GM19463 (cell line): ENCODE data around the gene BCORL1.

Experiments
- ATAC-seq: cut with Tn5 transposase; IDR thresholded peaks from one replicate; pipeline ENCODE4 v1.9.1; 2021; ENCODE audit warnings: mild to moderate bottlenecking, moderate library complexity; ENCODE audit not compliant: unreplicated experiment

The BCORL1 gene

GRCh38 chrX:130058652-130059051 lies 76.2 kb downstream of the BCORL1 start:
- ATAC-seq, result no peak

- ATAC-seq, result peak; percentile 85
These were observed 78.0 kb downstream of the BCORL1 start for GRCh38 chrX:130060122-130061069.

GRCh38 chrX:130066975-130067615 lies 84.7 kb downstream of the BCORL1 start:
- ATAC-seq, result no peak

- no peak for ATAC-seq
These were observed 89.3 kb downstream of the BCORL1 start for GRCh38 chrX:130071611-130072344.

GRCh38 chrX:130072345-130072740 lies 89.9 kb downstream of the BCORL1 start:
- ATAC-seq, result no peak

- ATAC-seq, result no peak
These were observed 93.3 kb downstream of the BCORL1 start for GRCh38 chrX:130075777-130076176.

- no peak for ATAC-seq
These were observed 97.5 kb downstream of the BCORL1 start for GRCh38 chrX:130079824-130080406.

GRCh38 chrX:130080791-130081367 lies 98.4 kb downstream of the BCORL1 start:
- no peak for ATAC-seq

GRCh38 chrX:130081421-130082045 lies 99.1 kb downstream of the BCORL1 start:
- no peak for ATAC-seq

- peak; percentile 55 for ATAC-seq
These were observed 100.0 kb downstream of the BCORL1 start for GRCh38 chrX:130082244-130083106.

- ATAC-seq, result no peak
These were observed 100.7 kb downstream of the BCORL1 start for GRCh38 chrX:130083107-130083490.

- peak; percentile 20 for ATAC-seq
These were observed 101.4 kb downstream of the BCORL1 start for GRCh38 chrX:130083656-130084382.

- ATAC-seq, result peak; percentile 30
These were observed 102.3 kb downstream of the BCORL1 start for GRCh38 chrX:130084631-130085237.

- no peak for ATAC-seq
These were observed 103.4 kb downstream of the BCORL1 start for GRCh38 chrX:130085551-130086446.

GRCh38 chrX:130086447-130087206 lies 104.2 kb downstream of the BCORL1 start:
- peak; percentile 40 for ATAC-seq

- ATAC-seq, result no peak
These were observed 107.9 kb downstream of the BCORL1 start for GRCh38 chrX:130090364-130090763.
